ENCODE data around the gene CDK3.
"Not testable (repeated sequence)": the region's sequence is repeated elsewhere in the genome, so short reads cannot be mapped to it uniquely, and the experiment has no call there.

The CDK3 gene

GRCh38 chr17:76039121-76039520 is 38.5 kb downstream of the CDK3 start:
- DNase-seq (ENCODE audit: low spot score), result no peak

- no peak for DNase-seq (ENCODE audit: low spot score)
Observed at GRCh38 chr17:76040376-76040775, 39.7 kb downstream of the CDK3 start.

GRCh38 chr17:76042868-76043267 is 42.2 kb downstream of the CDK3 start:
- DNase-seq (ENCODE audit: low spot score), result not testable (repeated sequence)

DNA sequence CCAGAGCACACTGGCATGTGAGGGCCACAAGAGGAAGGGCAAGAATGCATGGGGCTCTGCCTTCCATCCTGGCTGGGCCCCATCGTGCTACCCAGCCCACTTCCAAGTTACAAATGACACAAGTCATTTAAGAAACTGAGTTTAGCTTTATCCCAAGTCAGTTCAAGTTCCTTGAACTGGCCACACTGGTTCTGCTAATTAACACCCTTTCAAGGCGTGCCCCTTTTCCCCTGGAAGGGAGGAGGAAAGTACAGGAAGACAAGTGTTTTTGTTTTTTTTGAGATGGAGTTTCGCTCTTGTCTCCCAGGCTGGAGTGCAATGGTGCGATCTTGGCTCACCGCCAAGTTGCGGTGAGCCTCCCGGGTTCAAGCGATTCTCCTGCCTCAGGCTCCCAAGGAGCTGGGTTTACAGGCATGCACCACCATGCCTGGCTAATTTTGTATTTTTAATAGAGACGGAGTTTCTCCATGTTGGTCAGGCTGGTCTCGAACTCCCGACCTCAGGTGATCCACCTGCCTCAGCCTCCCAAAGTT is 43.9 kb downstream of the CDK3 start:
- DNase-seq (ENCODE audit: low spot score), result not testable (repeated sequence)

- DNase-seq (ENCODE audit: low spot score), result no peak
Observed at GRCh38 chr17:76046064-76046463, 45.4 kb downstream of the CDK3 start.

DNA sequence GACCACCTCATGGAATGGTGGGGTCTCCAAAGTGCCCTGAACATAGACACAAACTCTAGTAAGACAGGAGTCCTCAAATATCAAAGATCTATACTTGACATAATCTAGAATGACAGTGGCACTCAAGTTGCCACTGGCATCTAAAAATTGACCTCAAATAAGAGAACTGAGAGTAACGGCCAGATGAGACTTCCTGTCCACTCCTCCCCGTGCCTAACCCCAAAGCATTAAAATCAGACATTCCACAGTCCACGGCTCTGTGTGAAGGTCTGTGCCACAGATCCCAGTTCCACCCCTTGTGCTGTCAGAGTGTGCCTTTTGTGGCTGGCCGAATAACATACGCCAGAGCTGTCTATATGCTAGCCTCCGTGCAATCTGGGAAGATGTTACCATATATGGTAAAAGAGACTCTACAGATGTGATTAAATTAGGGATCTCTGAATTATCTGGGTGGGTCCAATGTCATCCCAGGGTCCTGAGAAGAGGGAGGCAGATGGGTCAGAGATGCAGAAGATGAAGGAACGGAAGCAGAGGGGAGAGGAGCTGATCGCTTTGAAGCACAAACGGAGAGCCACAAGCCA is 47.5 kb downstream of the CDK3 start:
- DNase-seq (ENCODE audit: low spot score), result no peak

- no peak for DNase-seq (ENCODE audit: low spot score)
Observed at GRCh38 chr17:76048711-76049110, 48.1 kb downstream of the CDK3 start.

DNA sequence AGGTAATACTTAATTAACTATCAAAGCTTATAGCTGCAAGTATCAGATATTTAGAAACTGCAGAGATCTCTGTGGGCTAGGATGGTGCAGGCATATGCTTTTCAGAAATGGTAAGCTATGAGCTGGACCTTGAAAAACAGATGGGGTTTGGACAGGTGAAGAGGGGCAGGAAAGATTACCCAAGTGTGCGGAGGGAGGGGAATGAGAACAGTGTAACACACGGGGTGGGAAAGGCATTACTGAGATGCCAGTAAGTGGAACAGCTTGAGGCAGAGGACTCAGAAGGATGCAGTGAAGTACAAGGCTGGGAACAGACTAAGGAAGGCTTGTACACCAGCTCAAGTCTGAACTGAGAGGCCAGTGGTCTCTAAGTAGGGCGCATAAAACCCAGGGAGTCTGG is 48.6 kb downstream of the CDK3 start:
- no peak for DNase-seq (ENCODE audit: low spot score)

- no peak for DNase-seq (ENCODE audit: low spot score)
Observed at GRCh38 chr17:76049836-76050537, 49.3 kb downstream of the CDK3 start.

GRCh38 chr17:76050538-76051467 is 50.1 kb downstream of the CDK3 start:
- DNase-seq (ENCODE audit: low spot score), result no peak

DNA sequence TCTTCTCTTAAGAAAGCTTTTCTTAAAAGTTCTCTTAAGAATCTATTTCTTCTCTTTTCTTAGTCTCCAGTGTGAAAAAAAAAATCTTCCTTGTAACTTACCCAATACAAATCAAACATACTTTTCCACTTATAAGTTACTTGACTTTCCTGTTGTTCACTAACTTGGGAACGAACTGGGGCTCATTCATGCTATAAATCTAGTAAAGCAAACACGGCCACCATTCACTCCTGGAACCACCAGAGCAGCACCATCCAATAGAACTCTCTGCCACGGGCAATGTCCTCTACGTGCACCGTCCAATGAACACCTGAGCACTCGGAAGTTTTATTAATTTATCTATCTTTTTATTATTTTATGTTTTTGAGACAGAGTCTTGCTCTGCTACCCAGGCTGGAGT is 50.9 kb downstream of the CDK3 start:
- DNase-seq (ENCODE audit: low spot score), result no peak

- DNase-seq (ENCODE audit: low spot score), result no peak
Observed at GRCh38 chr17:76053246-76054111, 52.8 kb downstream of the CDK3 start.

DNA sequence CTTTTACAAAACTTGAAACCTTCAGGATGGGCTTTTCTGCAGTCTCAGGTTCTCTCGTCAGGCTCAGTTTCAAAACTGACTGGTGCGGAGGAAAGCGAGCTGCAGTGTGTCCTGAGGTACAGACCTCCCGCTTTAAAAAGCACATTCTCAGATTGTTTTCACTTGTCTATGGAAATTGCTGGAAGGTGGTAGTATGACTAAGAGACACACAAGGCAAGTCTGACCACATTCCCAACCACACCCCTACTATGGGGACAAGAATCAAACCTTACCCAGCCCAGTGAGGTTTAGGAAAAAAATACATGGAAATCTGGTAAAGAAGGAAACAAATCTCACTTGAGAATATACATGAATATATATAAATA is 53.4 kb downstream of the CDK3 start:
- DNase-seq (ENCODE audit: low spot score), result no peak

Data from globus pallidus (tissue), 1 donor.